ENCODE data around the gene TEKTIP1.

The TEKTIP1 gene

DNA sequence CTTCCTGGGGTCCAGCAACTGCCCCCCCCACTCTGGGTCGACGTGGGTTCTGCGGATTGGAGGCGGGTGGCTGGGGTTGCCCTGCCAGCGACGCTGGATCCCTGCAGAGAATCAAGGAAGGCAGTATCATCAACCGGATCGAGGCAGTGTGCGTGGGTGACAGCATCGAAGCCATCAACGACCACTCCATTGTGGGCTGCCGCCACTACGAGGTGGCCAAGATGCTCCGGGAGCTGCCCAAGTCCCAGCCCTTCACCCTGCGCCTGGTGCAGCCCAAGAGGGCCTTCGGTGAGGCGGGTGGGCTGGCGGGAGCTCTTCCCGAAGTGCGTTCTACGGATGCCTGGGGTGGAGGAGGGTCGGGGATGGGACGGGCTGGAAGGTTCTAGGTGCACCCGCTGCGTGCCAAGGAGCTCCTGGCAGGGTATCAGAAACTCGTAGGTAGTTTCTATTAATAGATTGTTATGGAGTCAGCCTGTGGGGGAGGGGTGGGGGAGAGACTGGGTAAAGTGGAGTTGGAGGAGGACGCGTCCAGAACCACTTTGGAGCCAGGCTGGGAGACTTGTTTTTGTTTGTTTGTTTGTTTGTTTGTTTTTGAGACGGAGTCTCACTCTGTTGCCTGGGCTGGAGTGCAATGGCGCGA, 47.9 kb downstream of the TEKTIP1 start:
- no peak for DNase-seq

DNA sequence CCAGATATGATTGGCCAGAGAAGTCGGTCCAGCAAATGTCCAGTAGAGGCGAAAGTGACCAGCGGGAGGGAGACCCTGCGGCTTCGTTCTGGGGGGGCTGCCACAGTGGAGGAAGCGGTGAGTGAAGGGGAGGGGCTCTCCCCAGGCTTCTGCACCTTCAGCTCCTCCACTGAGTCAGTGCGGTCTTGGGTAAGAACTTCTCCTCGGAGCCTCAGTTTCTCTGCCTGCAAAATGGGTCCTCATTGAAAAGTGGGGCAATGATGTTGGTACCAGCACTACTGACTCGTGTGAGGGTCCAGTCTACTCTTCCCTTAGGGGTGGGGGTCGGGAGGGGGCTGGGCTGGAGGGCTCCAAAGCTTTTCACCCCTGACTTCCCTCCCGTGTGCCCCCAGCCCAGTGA, 50.5 kb downstream of the TEKTIP1 start:
- DNase-seq: no peak

DNA sequence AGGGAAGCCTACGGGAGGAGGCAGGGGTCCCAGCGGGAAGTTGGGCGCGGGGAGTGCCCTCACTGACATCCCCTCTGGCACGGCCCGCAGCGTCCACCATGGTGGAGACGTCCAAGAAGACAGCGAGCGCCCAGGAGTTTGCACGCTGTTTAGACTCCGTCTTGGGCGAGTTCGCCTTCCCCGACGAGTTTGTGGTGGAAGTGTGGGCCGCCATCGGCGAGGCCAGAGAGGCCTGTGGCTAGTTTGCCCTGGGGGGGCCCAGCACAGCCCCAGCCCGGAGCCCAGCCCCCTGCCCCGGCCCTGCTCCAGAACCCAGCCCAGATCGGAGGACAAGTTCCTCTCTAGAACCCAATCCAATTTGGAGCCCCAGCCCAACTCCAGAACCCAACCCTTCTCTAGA, 51.0 kb downstream of the TEKTIP1 start:
- no peak for DNase-seq

DNA sequence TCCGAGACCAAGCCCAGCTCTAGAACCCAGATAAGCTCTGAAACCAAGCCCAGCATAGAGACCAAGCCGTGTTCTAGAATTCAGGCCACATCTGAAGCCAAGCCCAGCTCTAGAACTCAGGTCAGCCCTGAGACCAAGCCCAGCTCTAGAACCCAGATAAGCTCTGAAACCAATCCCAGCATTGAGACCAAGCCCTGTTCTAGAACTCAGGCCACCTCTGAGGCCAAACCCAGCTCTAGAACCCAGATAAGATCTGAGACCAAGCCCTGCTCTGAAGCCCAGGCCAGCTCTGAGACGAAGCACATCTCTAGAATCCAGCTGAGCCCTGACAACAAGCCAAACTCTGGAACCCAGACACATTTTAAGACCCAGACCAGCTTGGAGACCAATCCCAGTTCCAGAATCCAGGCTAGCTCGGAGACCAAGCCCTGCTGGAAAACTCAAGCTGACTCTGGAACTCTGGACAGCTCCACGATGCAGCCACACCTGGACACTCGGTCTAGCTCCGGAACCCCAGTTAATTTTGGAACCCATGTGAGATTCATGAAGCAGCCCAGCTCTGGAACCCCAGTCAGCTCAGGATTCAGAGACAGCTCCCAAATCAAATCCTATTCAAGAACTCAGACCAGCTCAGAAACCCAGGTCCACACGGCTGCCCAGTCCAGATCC, 52.2 kb downstream of the TEKTIP1 start:
- no peak for DNase-seq

DNA sequence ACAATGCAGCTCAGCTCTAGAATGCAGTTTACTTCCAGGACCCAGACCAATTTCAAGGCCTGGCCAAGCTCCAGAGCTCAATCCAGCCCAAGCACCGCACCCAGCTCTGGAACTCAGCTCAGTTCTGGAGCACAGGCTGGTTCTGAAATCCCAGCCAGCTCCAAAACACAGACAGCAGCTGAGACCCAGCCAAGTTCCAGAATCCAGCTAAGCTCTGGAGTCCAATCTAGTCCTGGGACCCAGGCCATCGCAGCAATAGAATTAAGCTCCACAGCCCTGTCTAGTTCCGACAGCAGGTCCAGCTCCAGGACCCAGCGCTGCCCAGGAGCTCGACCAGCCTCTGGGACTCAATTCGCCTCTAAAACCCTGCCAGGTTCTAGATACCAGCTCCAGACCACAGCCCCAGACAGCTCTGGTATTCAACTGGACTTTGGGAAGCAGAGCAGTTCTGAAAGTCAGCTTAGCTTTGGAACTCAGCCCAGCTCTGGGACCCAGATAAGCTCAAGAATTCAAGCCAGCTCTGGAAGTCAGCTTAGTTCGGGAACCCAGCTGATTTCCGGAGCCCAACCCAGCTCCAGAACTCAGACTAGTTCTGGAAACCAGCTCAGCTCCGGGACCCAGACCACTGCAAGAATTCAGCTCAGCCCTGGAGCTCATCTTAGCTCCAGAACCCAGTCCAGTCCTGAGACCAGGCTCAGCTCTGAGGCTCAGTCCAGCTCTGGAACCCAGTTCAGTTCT, 53.1 kb downstream of the TEKTIP1 start:
- no peak for DNase-seq

DNA sequence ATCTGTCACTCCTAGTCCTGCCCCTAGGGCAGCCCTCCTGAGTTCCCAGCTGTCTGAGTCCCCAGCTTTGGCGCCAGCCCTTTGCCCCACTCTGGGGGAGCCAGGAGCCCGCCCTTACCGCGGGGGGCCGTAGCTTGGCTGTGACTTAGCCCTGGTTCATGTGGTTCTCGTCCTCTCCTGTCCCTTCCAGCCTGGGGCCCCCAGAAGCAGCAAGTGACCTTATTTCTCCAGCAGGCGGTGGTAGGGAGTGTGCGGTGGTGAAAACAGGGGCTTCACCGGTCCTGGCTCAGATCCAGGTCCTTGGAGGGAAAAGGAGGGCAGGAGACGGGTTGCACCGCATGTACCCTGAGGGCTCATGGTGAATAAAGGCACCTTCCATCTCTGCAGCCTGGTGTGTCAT, 54.2 kb downstream of the TEKTIP1 start:
- no peak for DNase-seq

Data from activated CD4-positive, alpha-beta T cell treated with anti-CD3 and anti-CD28 coated beads for 1 hour (primary cell).